Endothelial cell of hepatic sinusoid (primary cell): ENCODE results near the gene AP5Z1.

Experiments
- in situ Hi-C: cut with HindIII; loops from 2 replicates; pipeline ENCODE4 v1.10.0; 2017; ENCODE audit warnings: low sequenced_read_pairs

Gene AP5Z1

GRCh38 chr7:4775250-4775847 lies at the start of gene AP5Z1:
Gene AP5Z1 (plus strand): TSS chr7:4775623. CDS start chr7:4775716, 93 bp downstream.
- in situ Hi-C loops, result no loop called here

GRCh38 chr7:4725850-4726450 lies 49.5 kb upstream of the AP5Z1 start:
- in situ Hi-C loops, result loop anchor here (25.0 kb wide), 1 partner anchor 114 kb away; no protein-coding TSS in a partner anchor

GRCh38 chr7:4726566-4726965 lies 48.9 kb upstream of the AP5Z1 start:
- in situ Hi-C loops, result loop anchor here (25.0 kb wide), 1 partner anchor 114 kb away; no protein-coding TSS in a partner anchor

GRCh38 chr7:4727914-4728705 lies 47.3 kb upstream of the AP5Z1 start:
- in situ Hi-C loops, result loop anchor here (25.0 kb wide), 1 partner anchor 116 kb away; no protein-coding TSS in a partner anchor

- in situ Hi-C loops, result loop anchor here (25.0 kb wide), 1 partner anchor 117 kb away; no protein-coding TSS in a partner anchor
Observed at GRCh38 chr7:4729266-4729665, 46.2 kb upstream of the AP5Z1 start.

GRCh38 chr7:4730276-4730675 lies 45.1 kb upstream of the AP5Z1 start:
- in situ Hi-C loops, result loop anchor here (25.0 kb wide), 1 partner anchor 118 kb away; no protein-coding TSS in a partner anchor

GRCh38 chr7:4730971-4731370 lies 44.5 kb upstream of the AP5Z1 start:
- in situ Hi-C loops, result loop anchor here (25.0 kb wide), 1 partner anchor 119 kb away; no protein-coding TSS in a partner anchor

- in situ Hi-C loops, result loop anchor here (25.0 kb wide), 1 partner anchor 120 kb away; no protein-coding TSS in a partner anchor
Observed at GRCh38 chr7:4731803-4732202, 43.6 kb upstream of the AP5Z1 start.

GRCh38 chr7:4733936-4734528 lies 41.4 kb upstream of the AP5Z1 start:
- in situ Hi-C loops, result loop anchor here (25.0 kb wide), 1 partner anchor 122 kb away; no protein-coding TSS in a partner anchor

GRCh38 chr7:4734587-4735345 lies 40.7 kb upstream of the AP5Z1 start:
- in situ Hi-C loops, result loop anchor here (25.0 kb wide), 1 partner anchor 122 kb away; no protein-coding TSS in a partner anchor

GRCh38 chr7:4737300-4737699 lies 38.1 kb upstream of the AP5Z1 start:
- in situ Hi-C loops, result loop anchor here (25.0 kb wide), 1 partner anchor 125 kb away; no protein-coding TSS in a partner anchor

- in situ Hi-C loops, result loop anchor here (25.0 kb wide), 1 partner anchor 127 kb away; no protein-coding TSS in a partner anchor
Observed at GRCh38 chr7:4738711-4739527, 36.5 kb upstream of the AP5Z1 start.

- in situ Hi-C loops, result loop anchor here (25.0 kb wide), 1 partner anchor 127 kb away; no protein-coding TSS in a partner anchor
Observed at GRCh38 chr7:4739528-4739992, 35.9 kb upstream of the AP5Z1 start.

- in situ Hi-C loops, result loop anchor here (5.0 to 25.0 kb wide), 2 partner anchors 48 to 128 kb away; no protein-coding TSS in a partner anchor
Observed at GRCh38 chr7:4740796-4741195, 34.6 kb upstream of the AP5Z1 start.

- in situ Hi-C loops, result loop anchor here (5.0 to 25.0 kb wide), 2 partner anchors 50 to 130 kb away; no protein-coding TSS in a partner anchor
Observed at GRCh38 chr7:4742051-4742573, 33.3 kb upstream of the AP5Z1 start.

- in situ Hi-C loops, result loop anchor here (5.0 to 25.0 kb wide), 2 partner anchors 51 to 131 kb away; no protein-coding TSS in a partner anchor
Observed at GRCh38 chr7:4742852-4743251, 32.6 kb upstream of the AP5Z1 start.

GRCh38 chr7:4744391-4745264 lies 30.8 kb upstream of the AP5Z1 start:
- in situ Hi-C loops, result loop anchor here (5.0 to 25.0 kb wide), 2 partner anchors 52 to 132 kb away; no protein-coding TSS in a partner anchor
